Stimulated activated CD4-positive, alpha-beta T cell treated with anti-CD3 and anti-CD28 coated beads, TNF-alpha, amount 100 ng/mL, for 48 hours (primary cell): Measurements from ENCODE around the gene PCDHAC2.

Experiments
- DNase-seq, 3 donors: peaks; one replicate each; pipeline ENCODE4 v3.0.0-alpha.2; 2020; ENCODE audit warnings: low read depth in 3 of 3

The PCDHAC2 gene, protein sequence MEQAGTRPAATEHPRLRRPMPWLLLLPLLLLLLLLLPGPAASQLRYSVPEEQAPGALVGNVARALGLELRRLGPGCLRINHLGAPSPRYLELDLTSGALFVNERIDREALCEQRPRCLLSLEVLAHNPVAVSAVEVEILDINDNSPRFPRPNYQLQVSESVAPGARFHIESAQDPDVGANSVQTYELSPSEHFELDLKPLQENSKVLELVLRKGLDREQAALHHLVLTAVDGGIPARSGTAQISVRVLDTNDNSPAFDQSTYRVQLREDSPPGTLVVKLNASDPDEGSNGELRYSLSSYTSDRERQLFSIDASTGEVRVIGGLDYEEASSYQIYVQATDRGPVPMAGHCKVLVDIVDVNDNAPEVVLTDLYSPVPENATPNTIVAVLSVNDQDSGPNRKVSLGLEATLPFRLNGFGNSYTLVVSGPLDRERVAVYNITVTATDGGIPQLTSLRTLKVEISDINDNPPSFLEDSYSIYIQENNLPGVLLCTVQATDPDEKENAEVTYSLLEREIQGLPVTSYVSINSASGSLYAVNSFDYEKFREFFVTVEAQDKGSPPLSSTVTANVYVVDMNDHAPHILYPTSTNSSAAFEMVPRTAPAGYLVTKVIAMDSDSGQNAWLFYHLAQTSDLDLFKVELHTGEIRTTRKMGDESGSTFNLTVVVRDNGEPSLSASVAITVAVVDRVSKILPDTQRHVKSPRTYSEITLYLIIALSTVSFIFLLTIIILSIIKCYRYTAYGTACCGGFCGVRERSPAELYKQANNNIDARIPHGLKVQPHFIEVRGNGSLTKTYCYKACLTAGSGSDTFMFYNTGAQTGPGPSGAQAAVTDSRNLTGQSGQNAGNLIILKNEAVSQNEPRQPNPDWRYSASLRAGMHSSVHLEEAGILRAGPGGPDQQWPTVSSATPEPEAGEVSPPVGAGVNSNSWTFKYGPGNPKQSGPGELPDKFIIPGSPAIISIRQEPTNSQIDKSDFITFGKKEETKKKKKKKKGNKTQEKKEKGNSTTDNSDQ

GRCh38 chr5:140966293-140967225 is at the start of gene PCDHAC2:
TSS of gene PCDHAC2 (plus strand) at chr5:140966476. CDS start at chr5:140966767, 291 bp downstream.
- no peak for DNase-seq

GRCh38 chr5:140923601-140924000 is 42.7 kb upstream of the PCDHAC2 start:
- no peak for DNase-seq

- DNase-seq, result no peak
These were observed 40.4 kb upstream of the PCDHAC2 start, which contains the start of gene PCDHAC1 for GRCh38 chr5:140925806-140926442. TSS of gene PCDHAC1 (plus strand) at chr5:140926299. CDS start at chr5:140926893, 594 bp downstream.

DNA sequence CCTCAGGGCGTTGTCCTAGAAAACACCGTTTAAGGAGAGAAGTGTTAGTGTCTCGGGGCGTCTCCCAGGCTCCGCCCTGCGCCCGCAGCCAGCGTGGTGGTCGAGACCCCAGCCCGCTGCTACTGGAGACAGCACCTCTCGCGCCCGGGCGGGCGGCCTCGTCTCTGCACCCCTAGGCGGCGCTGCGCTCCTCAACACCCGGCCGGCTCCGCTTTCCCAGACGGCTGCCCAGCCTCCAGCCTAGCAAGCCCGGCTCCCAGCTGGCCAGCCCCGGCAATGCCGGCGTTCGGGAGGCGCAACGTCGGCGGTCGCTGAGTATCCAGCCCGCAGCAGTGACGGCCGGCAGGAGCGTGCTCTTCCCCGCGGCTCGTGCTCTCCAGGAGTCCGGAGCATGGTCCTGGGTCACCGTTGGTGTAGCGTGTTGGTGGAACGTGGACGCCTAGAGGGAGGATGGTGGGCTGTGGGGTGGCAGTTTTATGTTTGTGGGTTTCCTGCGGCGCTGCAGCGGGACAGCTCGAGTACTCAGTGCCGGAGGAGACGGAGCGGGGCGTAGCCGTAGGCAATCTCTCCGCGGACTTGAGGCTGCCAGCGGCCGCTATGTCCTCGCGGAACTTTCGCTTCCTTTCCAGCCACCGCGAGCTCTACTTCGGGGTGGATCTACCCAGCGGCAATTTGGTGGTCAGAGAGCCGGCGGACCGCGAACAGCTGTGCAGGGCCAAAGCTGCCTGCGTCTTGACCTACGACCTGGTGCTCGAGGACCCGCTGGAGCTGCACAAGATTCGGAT is 39.6 kb upstream of the PCDHAC2 start:
- peak in 2 of 3 donors; percentile 11 to 12 for DNase-seq

GRCh38 chr5:140927228-140927573 is 39.1 kb upstream of the PCDHAC2 start:
- DNase-seq, result no peak

- no peak for DNase-seq
These were observed 31.2 kb upstream of the PCDHAC2 start for GRCh38 chr5:140934964-140935606.

DNA sequence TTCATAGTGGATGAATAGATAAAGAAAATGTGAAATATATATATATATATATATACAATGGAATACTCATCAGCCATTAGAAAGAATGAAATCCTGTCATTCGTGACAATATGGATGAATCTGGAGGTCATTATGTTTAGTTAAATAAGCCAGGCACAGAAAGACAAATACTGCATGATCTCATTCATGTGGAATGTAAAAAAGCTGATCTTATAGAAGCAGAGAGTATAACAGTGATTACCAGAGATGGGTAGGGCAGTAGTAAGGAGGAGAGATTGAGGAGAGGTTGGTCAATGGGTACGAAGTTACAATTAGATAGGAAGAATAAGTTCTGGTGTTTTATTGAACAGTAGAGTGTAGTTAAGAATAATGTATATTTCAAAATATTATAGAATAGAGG is 19.7 kb upstream of the PCDHAC2 start:
- DNase-seq, result no peak

GRCh38 chr5:140951636-140952035 is 14.6 kb upstream of the PCDHAC2 start:
- no peak for DNase-seq

- DNase-seq, result no peak
These were observed 13.0 kb upstream of the PCDHAC2 start for GRCh38 chr5:140953234-140953633.

GRCh38 chr5:140962190-140962589 is 4.1 kb upstream of the PCDHAC2 start:
- DNase-seq, result no peak

- no peak for DNase-seq
These were observed 1.9 kb upstream of the PCDHAC2 start for GRCh38 chr5:140964356-140964755.

DNA sequence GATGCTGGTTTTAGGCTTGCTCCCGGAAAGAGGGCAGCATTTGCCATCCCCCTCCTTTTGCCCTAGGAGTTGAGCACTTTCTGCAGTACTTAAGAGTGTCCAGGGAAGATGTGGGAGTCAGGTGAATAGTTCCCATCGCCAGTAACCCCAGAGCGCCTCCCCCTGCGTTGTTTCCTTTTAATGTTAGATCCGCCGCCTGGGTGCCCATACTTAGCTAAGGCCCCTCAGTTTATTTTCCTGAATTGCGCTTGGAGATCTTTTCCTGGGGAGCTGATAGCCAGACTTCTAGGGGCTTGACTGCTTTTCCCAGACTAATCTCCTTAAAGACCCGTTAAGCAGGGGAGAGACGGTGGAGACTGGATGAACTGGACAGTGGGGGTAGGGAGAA is 377 bp upstream of the PCDHAC2 start:
- DNase-seq, result no peak

DNA sequence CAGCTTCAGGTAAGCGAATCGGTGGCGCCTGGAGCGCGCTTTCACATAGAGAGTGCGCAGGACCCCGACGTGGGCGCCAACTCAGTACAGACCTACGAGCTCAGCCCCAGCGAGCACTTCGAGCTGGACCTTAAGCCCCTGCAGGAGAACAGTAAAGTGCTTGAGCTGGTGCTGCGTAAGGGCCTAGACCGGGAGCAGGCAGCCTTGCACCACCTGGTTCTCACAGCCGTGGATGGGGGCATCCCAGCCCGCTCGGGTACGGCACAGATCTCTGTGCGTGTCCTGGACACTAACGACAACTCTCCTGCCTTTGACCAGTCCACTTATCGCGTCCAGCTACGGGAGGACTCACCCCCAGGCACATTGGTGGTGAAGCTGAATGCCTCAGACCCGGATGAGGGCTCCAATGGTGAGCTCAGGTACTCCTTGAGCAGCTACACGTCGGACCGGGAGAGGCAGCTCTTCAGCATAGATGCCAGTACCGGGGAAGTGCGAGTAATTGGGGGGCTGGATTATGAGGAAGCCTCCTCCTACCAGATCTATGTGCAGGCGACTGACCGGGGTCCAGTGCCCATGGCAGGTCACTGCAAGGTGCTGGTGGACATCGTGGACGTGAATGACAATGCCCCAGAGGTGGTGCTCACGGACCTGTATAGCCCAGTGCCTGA is 1.1 kb downstream of the PCDHAC2 start:
- no peak for DNase-seq

DNA sequence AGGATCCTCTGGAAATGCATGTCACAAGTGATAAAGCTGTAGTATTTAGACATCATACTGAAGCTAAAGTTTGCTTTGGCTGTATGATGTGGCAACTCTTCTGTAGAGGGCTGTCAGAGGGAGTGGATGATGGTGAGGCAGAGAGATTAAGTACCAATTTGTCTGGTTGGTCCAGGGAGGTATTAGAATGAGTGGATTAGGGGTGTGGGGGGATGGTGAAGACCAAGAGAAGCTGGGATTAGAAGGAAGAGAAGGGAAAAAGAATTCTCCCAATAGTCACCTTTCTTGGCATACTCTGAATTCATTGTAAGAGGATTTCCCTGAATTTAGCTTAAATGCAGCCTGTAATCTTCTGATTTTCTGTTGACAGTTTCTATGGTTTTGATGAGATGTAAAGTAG is 3.6 kb downstream of the PCDHAC2 start:
- no peak for DNase-seq

DNA sequence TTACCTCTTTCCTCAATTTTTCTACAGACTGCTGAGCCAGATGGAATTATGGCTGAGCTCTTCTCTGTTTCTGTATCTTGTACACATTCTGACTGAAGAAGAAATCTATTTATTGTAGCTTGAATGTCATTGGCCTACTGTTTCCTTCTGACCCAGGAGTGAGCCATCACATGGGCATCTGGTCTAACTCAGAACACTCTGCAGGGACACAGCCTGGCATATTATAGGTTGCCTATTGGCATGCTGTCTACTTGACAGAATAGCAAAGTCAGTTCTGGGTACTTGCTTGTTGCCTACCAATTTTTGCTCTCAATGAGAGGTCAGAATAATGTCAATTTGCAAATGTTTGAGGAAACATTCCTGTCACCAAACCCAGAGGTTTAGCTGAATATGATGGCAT is 7.3 kb downstream of the PCDHAC2 start:
- no peak for DNase-seq

DNA sequence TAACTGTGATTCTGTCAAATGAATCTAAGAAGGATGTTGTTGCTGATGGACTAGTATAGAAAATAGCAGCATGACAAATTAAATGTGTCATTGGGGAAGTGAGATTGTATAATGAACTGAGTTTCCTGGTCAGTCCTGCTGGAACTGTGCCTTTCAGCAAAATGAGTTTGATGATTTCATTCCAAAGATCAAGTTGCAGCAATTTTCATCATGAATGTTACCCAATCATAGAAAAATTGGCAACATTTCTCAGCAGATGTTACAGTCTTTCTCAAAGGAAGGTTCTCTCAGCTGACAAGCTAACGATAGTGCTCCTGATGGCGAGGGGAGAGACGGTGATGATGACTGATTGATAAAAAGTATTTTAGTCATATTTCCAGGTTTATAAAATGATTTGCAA is 10.7 kb downstream of the PCDHAC2 start:
- no peak for DNase-seq

GRCh38 chr5:140978260-140978659 is 12.0 kb downstream of the PCDHAC2 start:
- no peak for DNase-seq

DNA sequence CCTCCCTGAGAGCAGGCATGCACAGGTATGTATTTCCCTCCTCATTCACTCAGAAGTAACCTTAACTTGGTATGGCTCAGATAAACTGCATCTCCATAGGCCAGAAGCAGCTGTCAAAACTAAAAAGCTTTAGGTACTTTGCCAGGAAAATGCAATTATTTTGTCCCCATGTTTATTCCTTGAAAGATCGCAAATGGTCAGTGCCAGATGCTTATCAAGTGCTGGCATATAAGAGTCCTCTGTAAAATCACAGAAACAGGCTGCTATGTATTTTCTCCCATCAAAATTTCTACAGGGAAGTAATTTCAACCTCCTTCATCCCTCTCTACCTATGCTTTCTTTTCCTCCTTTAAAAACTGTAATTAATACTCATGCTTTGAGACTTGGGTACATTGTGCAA is 12.7 kb downstream of the PCDHAC2 start:
- no peak for DNase-seq

DNA sequence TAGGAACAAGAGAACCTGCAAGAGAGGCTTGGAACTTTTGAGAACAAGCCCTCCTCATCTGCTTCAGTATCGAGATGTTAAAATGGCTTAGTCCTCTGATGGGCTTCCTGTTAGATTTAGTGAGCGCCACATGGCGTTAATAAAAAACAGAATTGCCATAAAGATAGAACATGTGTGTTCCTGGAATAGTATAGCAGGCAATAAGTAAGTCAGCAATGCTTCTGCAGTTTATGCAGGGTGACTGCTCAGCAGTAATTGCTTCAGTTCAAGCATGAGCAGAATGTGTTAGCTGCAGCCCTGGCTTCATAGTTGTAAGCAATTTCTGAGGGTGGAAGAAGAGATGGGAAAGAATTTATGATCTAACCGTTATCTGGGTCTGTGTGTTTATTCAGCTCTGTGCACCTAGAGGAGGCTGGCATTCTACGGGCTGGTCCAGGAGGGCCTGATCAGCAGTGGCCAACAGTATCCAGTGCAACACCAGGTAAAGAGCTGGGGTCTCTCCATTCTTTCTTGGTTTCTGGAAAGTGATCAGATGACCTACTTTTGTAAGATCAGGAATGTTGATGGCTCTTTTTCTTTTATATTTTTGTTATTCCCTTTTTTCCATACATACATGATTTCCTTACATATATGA is 15.9 kb downstream of the PCDHAC2 start:
- DNase-seq, result no peak
